Esophagus squamous epithelium (tissue), 5 donors: ENCODE results near the gene RBMS3. TPM values are rescaled to one million over a fixed set of nuclear protein-coding genes. Genes with fewer than 3 reads are reported as not detected.

Source experiments
- DNase-seq: peaks from one replicate; lab custom pipeline; 2025; lab: John Stamatoyannopoulos, UW
- H3K27ac ChIP-seq, 4 donors: fragments of 200-600 bp; sonication (generic); one replicate each; pipeline ENCODE4 v1.5.1; 2016 to 2019; ENCODE audit warnings: mild to moderate bottlenecking in 1 of 4
- H3K27me3 ChIP-seq, 4 donors: fragments of 200-600 bp; sonication (generic); 1 replicate in 3 of 4; 2 replicates in 1 of 4; pipeline versions ENCODE4 v1.5.1 to v1.6.0; 2017 to 2021; ENCODE audit warnings: antibody characterized with exemption in 1 of 4
- H3K36me3 ChIP-seq, 3 donors: fragments of 200-600 bp; sonication (generic); one replicate each; pipeline ENCODE4 v1.5.1; 2016 to 2019
- H3K4me1 ChIP-seq, 3 donors: fragments of 200-600 bp; sonication (generic); one replicate each; pipeline ENCODE4 v1.5.1; 2017 to 2019
- H3K4me3 ChIP-seq, 4 donors: fragments of 200-600 bp; sonication (generic); 1 replicate in 3 of 4; 2 replicates in 1 of 4; pipeline ENCODE4 v1.5.1; 2016 to 2019; ENCODE audit warnings: mild to moderate bottlenecking in 2 of 4, moderate library complexity in 1 of 4
- H3K9me3 ChIP-seq, 3 donors: fragments of 200-600 bp; sonication (generic); one replicate each; pipeline ENCODE4 v1.5.1; 2016 to 2019
- POLR2A ChIP-seq, 4 donors: fragments of 450-650 bp; IDR thresholded peaks; one replicate each; pipeline ENCODE4 v1.6.1; 2017; ENCODE audit warnings: antibody characterized with exemption in 4 of 4, mild to moderate bottlenecking in 4 of 4, moderate library complexity in 3 of 4
- WGBS, 2 donors: methylation state at CpG; one replicate each; pipeline ENCODE4 v1.1.5; 2018; 5-methylcytosine and 5-hydroxymethylcytosine counted together
- intact Hi-C: fragments of 100-400 bp; cut with DNase I; formaldehyde crosslinking; loops from one replicate; pipeline ENCODE4 v1.15.0; 2022
- total RNA-seq, 4 donors: library from RNA; depleted of rRNA; stranded (reverse); fragments of >200 nt; gene quantifications; one replicate each; pipeline ENCODE4 v1.1.0, GENCODE V29; 2016
- TF ChIP-seq, protein P1 (sequence below), 6 experiments: fragments of 450-650 bp in 4 of 6; fragments of 200-600 bp in 2 of 6; sonication (generic) in 2 of 6; IDR thresholded peaks; one replicate each; pipeline ENCODE4 v1.5.1; 2016 to 2019; ENCODE audit warnings: antibody characterized with exemption in 6 of 6, mild to moderate bottlenecking in 4 of 6, moderate library complexity in 4 of 6
- donor health status: DM: yes; HTN: yes; CAD: no.

RBMS3 gene
- total RNA-seq, 4 donors from 2014 or later: 0.57 to 35.7 (median 6.1) TPM

- no peaks in the 10 kb centered on the region for H3K9me3 ChIP-seq
- TF ChIP-seq, protein P1, sequence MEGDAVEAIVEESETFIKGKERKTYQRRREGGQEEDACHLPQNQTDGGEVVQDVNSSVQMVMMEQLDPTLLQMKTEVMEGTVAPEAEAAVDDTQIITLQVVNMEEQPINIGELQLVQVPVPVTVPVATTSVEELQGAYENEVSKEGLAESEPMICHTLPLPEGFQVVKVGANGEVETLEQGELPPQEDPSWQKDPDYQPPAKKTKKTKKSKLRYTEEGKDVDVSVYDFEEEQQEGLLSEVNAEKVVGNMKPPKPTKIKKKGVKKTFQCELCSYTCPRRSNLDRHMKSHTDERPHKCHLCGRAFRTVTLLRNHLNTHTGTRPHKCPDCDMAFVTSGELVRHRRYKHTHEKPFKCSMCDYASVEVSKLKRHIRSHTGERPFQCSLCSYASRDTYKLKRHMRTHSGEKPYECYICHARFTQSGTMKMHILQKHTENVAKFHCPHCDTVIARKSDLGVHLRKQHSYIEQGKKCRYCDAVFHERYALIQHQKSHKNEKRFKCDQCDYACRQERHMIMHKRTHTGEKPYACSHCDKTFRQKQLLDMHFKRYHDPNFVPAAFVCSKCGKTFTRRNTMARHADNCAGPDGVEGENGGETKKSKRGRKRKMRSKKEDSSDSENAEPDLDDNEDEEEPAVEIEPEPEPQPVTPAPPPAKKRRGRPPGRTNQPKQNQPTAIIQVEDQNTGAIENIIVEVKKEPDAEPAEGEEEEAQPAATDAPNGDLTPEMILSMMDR (IDR thresholded peaks at IDR 0.05): no peak
- TF ChIP-seq POLR2A (IDR thresholded peaks at IDR 0.05): no peak
- no peaks in the 10 kb centered on the region for H3K36me3 ChIP-seq
- intact Hi-C loops: no loop called here
- H3K27me3 ChIP-seq: no peaks in the 10 kb centered on the region
- 69 to 82% methylated on average over 3 of the region's 3 CpGs for WGBS, 2 donors
- H3K4me1 ChIP-seq: peaks cover 0 to 12% (median 0%) of the 10 kb centered on the region in 3 donors
- H3K27ac ChIP-seq: no peak overlapping the region
- no peak for DNase-seq
- H3K4me3 ChIP-seq: no peak overlapping the region
These were observed 63.3 kb downstream of the RBMS3 start for GRCh38 chr3:29344154-29344553.

GRCh38 chr3:29344935-29345334 lies 64.1 kb downstream of the RBMS3 start:
- Histone ChIP-seq H3K9me3 (no peaks in the 10 kb centered on the region), H3K4me1 (peaks cover 0 to 5% (median 0%) of the 10 kb centered on the region in 3 donors), H3K27me3 (no peaks in the 10 kb centered on the region), H3K4me3 (no peak overlapping the region), H3K27ac (no peak overlapping the region), H3K36me3 (no peaks in the 10 kb centered on the region)
- TF ChIP-seq POLR2A (IDR thresholded peaks at IDR 0.05): no peak
- TF ChIP-seq, protein P1 (IDR thresholded peaks at IDR 0.05): no peak
- intact Hi-C loops: no loop called here
- no peak for DNase-seq
- WGBS, 2 donors: 82 to 86% methylated on average over 1 of the region's 1 CpG

DNA sequence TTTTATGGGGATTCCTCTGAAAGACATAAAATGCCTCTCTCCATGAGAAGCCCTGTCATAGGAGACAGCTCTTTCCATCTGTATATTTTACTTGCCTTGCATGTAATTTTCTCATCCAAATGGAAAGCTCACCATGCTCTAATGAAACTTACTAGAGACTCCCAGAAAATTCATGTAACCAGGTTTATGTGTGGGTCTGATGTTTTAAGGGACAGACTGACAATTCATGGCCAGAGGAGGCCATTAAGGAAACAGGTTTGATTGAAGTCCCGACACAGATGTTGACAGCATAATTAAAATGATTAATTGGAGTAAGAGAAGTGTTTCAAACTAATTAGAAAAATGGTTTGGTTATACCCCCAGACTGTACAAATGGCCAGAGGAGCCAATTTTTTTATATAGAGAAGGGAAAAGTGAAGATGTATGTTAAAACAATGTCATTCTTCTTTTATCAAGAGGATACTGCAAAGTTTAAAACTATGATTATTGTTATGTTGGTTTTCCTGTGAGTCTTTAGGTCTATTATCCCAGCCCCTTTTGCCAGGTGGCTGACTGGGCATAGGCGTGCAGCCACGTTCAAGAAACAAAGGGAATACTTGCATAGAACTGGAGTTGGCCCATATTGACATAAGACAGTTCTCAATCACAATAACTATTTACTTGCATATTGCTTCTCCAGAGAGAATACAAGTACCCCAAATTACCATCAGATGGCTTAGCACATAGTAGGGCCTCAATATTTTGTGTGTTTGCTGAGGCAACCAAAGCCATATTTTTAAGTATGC lies 64.8 kb downstream of the RBMS3 start:
- intact Hi-C loops: no loop called here
- H3K27ac ChIP-seq: no peak overlapping the region
- no peak overlapping the region for H3K4me3 ChIP-seq
- WGBS, 2 donors: 78 to 84% methylated on average over 3 of the region's 3 CpGs
- TF ChIP-seq POLR2A (IDR thresholded peaks at IDR 0.05): no peak
- TF ChIP-seq, protein P1 (IDR thresholded peaks at IDR 0.05): no peak
- H3K4me1 ChIP-seq: no peaks in the 10 kb centered on the region
- DNase-seq: no peak
- H3K9me3 ChIP-seq: no peaks in the 10 kb centered on the region
- no peaks in the 10 kb centered on the region for H3K36me3 ChIP-seq
- no peaks in the 10 kb centered on the region for H3K27me3 ChIP-seq

DNA sequence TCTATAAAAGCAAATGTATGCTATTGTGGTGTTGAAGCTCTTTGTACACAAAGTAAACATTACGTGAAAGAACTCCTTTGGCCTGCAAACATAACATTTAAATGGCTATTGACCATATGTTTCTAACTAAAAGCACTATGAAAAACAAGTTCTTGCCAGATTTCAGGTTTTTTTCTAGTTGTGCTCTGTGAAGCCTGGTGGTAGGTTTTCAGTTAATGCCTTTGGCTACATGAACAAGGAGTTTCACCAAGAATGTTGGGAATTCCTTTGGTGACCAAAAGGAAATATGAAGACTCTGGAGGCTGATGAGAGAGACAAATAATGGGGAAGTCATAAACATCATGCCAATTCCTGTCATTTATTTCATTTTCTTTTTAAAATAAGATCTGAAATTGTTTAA lies 66.0 kb downstream of the RBMS3 start:
- Histone ChIP-seq H3K4me3 (no peak overlapping the region), H3K27ac (no peak overlapping the region), H3K4me1 (no peaks in the 10 kb centered on the region), H3K9me3 (no peaks in the 10 kb centered on the region), H3K36me3 (no peaks in the 10 kb centered on the region), H3K27me3 (no peaks in the 10 kb centered on the region)
- WGBS, 2 donors: 54 to 76% methylated on average over 1 of the region's 1 CpG
- DNase-seq: no peak
- intact Hi-C loops: no loop called here
- no peak for TF ChIP-seq POLR2A (IDR thresholded peaks at IDR 0.05)

DNA sequence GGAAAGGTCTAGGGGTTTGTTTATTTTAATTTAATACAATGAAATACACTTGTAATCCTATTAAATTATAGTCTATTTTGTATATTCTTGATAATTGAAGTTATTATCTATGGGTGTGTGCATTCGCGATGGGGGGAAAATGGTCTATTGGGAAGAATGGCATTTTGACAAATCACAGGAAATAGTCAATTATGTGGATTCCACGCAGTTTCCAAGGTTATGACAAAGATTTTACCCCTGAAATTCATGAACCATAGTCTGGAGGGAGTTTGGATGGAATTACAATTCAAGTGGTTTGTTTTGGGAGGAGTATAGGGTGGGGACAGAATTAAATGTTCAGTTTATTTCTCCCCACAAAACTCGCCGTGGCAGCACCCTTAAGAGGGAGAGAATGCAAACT lies 66.5 kb downstream of the RBMS3 start:
- WGBS, 2 donors: 64 to 70% methylated on average over 5 of the region's 5 CpGs

More for the DNA sequence above, 66.5 kb downstream of the RBMS3 start:
- intact Hi-C loops: no loop called here
- H3K4me1 ChIP-seq: no peaks in the 10 kb centered on the region
- H3K9me3 ChIP-seq: no peaks in the 10 kb centered on the region
- H3K27ac ChIP-seq: no peak overlapping the region
- H3K27me3 ChIP-seq: no peaks in the 10 kb centered on the region
- DNase-seq: no peak
- TF ChIP-seq, protein P1 (IDR thresholded peaks at IDR 0.05): no peak
- H3K36me3 ChIP-seq: no peaks in the 10 kb centered on the region
- H3K4me3 ChIP-seq: no peak overlapping the region
